Cardiac septum (tissue), 1 donor: Measurements from ENCODE around the gene HRH3. TPM values are rescaled to one million over a fixed set of nuclear protein-coding genes. Genes with fewer than 3 reads are reported as not detected.
A peak's percentile ranks its signal among the peaks of the same experiment; 100 is the strongest.

Experiments
- DNase-seq: peaks from one replicate; pipeline ENCODE4 v3.0.0-alpha.2; 2020; ENCODE audit warnings: low spot score
- intact Hi-C: fragments of 100-400 bp; cut with DNase I; formaldehyde crosslinking; loops from one replicate; pipeline ENCODE4 v1.14.0; 2022
- total RNA-seq: library from RNA; stranded (reverse); fragmentation: NEBNext Ultra II Directional; extraction: Animal tissue kit (Norgen Biotek cat#: 25700); gene quantifications from one replicate; pipeline ENCODE4 v1.2.1, GENCODE V29; 2021
- donor health status: DM: no; HTN: no; CAD: no.

HRH3 gene
- total RNA-seq, 1 donor from 2014 or later = not detected

GRCh38 chr20:62245911-62246280 lies 25.8 kb upstream of the HRH3 start:
- no peak for DNase-seq
- intact Hi-C loops = no loop called here

GRCh38 chr20:62244644-62245108 lies 24.6 kb upstream of the HRH3 start:
- no peak for DNase-seq
- intact Hi-C loops = no loop called here

GRCh38 chr20:62243906-62244515 lies 23.9 kb upstream of the HRH3 start:
- intact Hi-C loops = no loop called here
- DNase-seq = no peak

- intact Hi-C loops = no loop called here
- DNase-seq = no peak
These were observed 23.0 kb upstream of the HRH3 start for GRCh38 chr20:62243106-62243505.

GRCh38 chr20:62242176-62242575 lies 22.1 kb upstream of the HRH3 start:
- intact Hi-C loops = no loop called here
- DNase-seq = no peak

GRCh38 chr20:62241506-62241905 lies 21.4 kb upstream of the HRH3 start:
- intact Hi-C loops = no loop called here
- no peak for DNase-seq

GRCh38 chr20:62240020-62240685 lies 20.1 kb upstream of the HRH3 start:
- intact Hi-C loops = no loop called here
- peak; percentile 83 for DNase-seq

- intact Hi-C loops = loop anchor here (2.0 to 5.0 kb wide), 2 partner anchors 57 to 117 kb away; partner anchors contain the start of genes LSM14B and MTG2
These were observed 19.3 kb upstream of the HRH3 start for GRCh38 chr20:62239278-62239879.

GRCh38 chr20:62238569-62239277 lies 18.6 kb upstream of the HRH3 start:
- DNase-seq = no peak
- intact Hi-C loops = loop anchor here (2.0 to 5.0 kb wide), 2 partner anchors 56 to 116 kb away; partner anchors contain the start of genes LSM14B and MTG2

More at GRCh38 chr20:62239278-62239879, 19.3 kb upstream of the HRH3 start:
- no peak for DNase-seq

GRCh38 chr20:62237801-62238568 lies 17.9 kb upstream of the HRH3 start, which contains the start of gene OSBPL2:
TSS of gene OSBPL2 (plus strand) at chr20:62238521. CDS start at chr20:62256185, 17,664 bp downstream.
- peak; percentile 100 for DNase-seq
- intact Hi-C loops = loop anchor here (2.0 to 5.0 kb wide), 2 partner anchors 55 to 116 kb away; partner anchors contain the start of genes LSM14B and MTG2

GRCh38 chr20:62237514-62237800 lies 17.4 kb upstream of the HRH3 start:
- DNase-seq = no peak
- intact Hi-C loops = loop anchor here (5.0 kb wide), 1 partner anchor 115 kb away; the partner anchor contains the start of gene LSM14B

GRCh38 chr20:62236766-62237513 lies 16.9 kb upstream of the HRH3 start:
- intact Hi-C loops = loop anchor here (5.0 kb wide), 1 partner anchor 115 kb away; the partner anchor contains the start of gene LSM14B

GRCh38 chr20:62236200-62236599 lies 16.1 kb upstream of the HRH3 start:
- DNase-seq = no peak
- intact Hi-C loops = loop anchor here (5.0 kb wide), 1 partner anchor 114 kb away; the partner anchor contains the start of gene LSM14B

More at GRCh38 chr20:62236766-62237513, 16.9 kb upstream of the HRH3 start:
- no peak for DNase-seq

GRCh38 chr20:62235777-62236157 lies 15.7 kb upstream of the HRH3 start:
- no peak for DNase-seq
- intact Hi-C loops = loop anchor here (5.0 kb wide), 1 partner anchor 113 kb away; the partner anchor contains the start of gene LSM14B

- intact Hi-C loops = loop anchor here (5.0 kb wide), 1 partner anchor 113 kb away; the partner anchor contains the start of gene LSM14B
- no peak for DNase-seq
These were observed 15.1 kb upstream of the HRH3 start for GRCh38 chr20:62235001-62235776.

GRCh38 chr20:62234339-62234738 lies 14.3 kb upstream of the HRH3 start:
- DNase-seq = no peak
- intact Hi-C loops = no loop called here

- intact Hi-C loops = no loop called here
- no peak for DNase-seq
These were observed 13.6 kb upstream of the HRH3 start for GRCh38 chr20:62233684-62234083.
